GM23248 (cell line): ENCODE results near the gene HECTD1. TPM values are rescaled to one million over a fixed set of nuclear protein-coding genes. Genes with fewer than 3 reads are reported as not detected.
A peak's percentile ranks its signal among the peaks of the same experiment; 100 is the strongest.
"Not testable (repeated sequence)": the region's sequence is repeated elsewhere in the genome, so short reads cannot be mapped to it uniquely, and the experiment has no call there.

Source experiments
- DNase-seq: peaks from one replicate; pipeline ENCODE4 v3.0.0-alpha.2; 2015
- H2AFZ ChIP-seq: fragments of 200-600 bp; sonication (generic); 2 replicates; pipeline ENCODE4 v1.6.1; 2016; ENCODE audit warnings: antibody characterized with exemption
- H3F3A ChIP-seq: fragments of 200-600 bp; sonication (generic); 2 replicates; pipeline ENCODE4 v1.6.1; 2016; ENCODE audit warnings: mild to moderate bottlenecking, antibody characterized with exemption, mixed run types; ENCODE audit not compliant: insufficient read depth
- H3K27ac ChIP-seq: fragments of 200-600 bp; sonication (generic); 2 replicates; pipeline ENCODE4 v1.5.1; 2016; ENCODE audit warnings: mild to moderate bottlenecking
- H3K27me3 ChIP-seq: fragments of 200-600 bp; sonication (generic); replicated peaks from 2 replicates; pipeline ENCODE4 v1.6.1; 2016; ENCODE audit warnings: mild to moderate bottlenecking; ENCODE audit not compliant: insufficient read depth
- H3K36me3 ChIP-seq: fragments of 200-600 bp; sonication (generic); 2 replicates; pipeline ENCODE4 v1.6.1; 2016; ENCODE audit warnings: low read depth, mild to moderate bottlenecking
- H3K4me1 ChIP-seq: fragments of 200-600 bp; sonication (generic); 2 replicates; pipeline ENCODE4 v1.6.1; 2016; ENCODE audit warnings: mild to moderate bottlenecking; ENCODE audit not compliant: insufficient read depth
- H3K4me2 ChIP-seq: fragments of 200-600 bp; sonication (generic); one replicate; pipeline ENCODE4 v1.6.1; 2016; ENCODE audit warnings: mild to moderate bottlenecking; ENCODE audit not compliant: unreplicated experiment
- H3K4me3 ChIP-seq: fragments of 200-600 bp; sonication (generic); 2 replicates; pipeline ENCODE4 v1.5.1; 2016; ENCODE audit warnings: mild to moderate bottlenecking
- H3K79me2 ChIP-seq: fragments of 200-600 bp; sonication (generic); 2 replicates; pipeline ENCODE4 v1.6.1; 2016; ENCODE audit warnings: mild to moderate bottlenecking; ENCODE audit not compliant: insufficient read depth
- H3K9ac ChIP-seq: fragments of 200-600 bp; sonication (generic); 2 replicates; pipeline ENCODE4 v1.6.1; 2016; ENCODE audit warnings: mild to moderate bottlenecking
- H3K9me2 ChIP-seq: fragments of 200-600 bp; sonication (generic); 2 replicates; pipeline ENCODE4 v1.6.1; 2016; ENCODE audit warnings: mixed run types, mild to moderate bottlenecking, moderate library complexity; ENCODE audit not compliant: insufficient read depth
- H3K9me3 ChIP-seq: fragments of 200-600 bp; sonication (generic); one replicate; pipeline ENCODE4 v1.6.1; 2017; ENCODE audit warnings: low read depth
- H4K20me1 ChIP-seq: fragments of 200-600 bp; sonication (generic); 2 replicates; pipeline ENCODE4 v1.6.0; 2016; ENCODE audit not compliant: insufficient read depth
- EZH2 ChIP-seq: fragments of 200-600 bp; sonication (generic); IDR thresholded peaks from 2 replicates; pipeline ENCODE4 v1.6.1; 2018; ENCODE audit warnings: antibody characterized with exemption, mild to moderate bottlenecking; ENCODE audit not compliant: insufficient read depth, poor library complexity, severe bottlenecking
- EZH2phosphoT487 ChIP-seq: fragments of 200-600 bp; sonication (generic); IDR thresholded peaks from 2 replicates; pipeline ENCODE4 v1.6.1; 2018; ENCODE audit warnings: antibody characterized with exemption, moderate library complexity, mild to moderate bottlenecking, low read depth; ENCODE audit not compliant: insufficient read depth
- WGBS, 2 experiments: methylation state at CpG; one replicate each; pipeline ENCODE4 v1.1.6; 2015 to 2017; ENCODE audit warnings: low lambda C conversion rate in 2 of 2, low coverage in 1 of 2; ENCODE audit errors: missing lambda C conversion rate in 2 of 2; 5-methylcytosine and 5-hydroxymethylcytosine counted together
- in situ Hi-C: fragments of 300-500 bp; cut with MboI; formaldehyde crosslinking; loops from 2 replicates; pipeline ENCODE4 v1.15.0; 2020
- polyA plus RNA-seq: library from polyadenylated mRNA; unstranded; fragments of >200 nt; fragmentation: Nextera tagmentation; extraction: Ambion mirVana; gene quantifications from 2 replicates; pipeline ENCODE4 v1.2.1, GENCODE V29; 2016
- total RNA-seq: library from RNA; depleted of rRNA; stranded (reverse); fragments of >200 nt; shearing (Covaris generic); gene quantifications from 2 replicates; pipeline ENCODE4 v1.2.3, GENCODE V29; 2014

The HECTD1 gene
- total and polyA plus RNA-seq, 2 experiments from 2014 or later = 44.5 to 145 TPM

DNA sequence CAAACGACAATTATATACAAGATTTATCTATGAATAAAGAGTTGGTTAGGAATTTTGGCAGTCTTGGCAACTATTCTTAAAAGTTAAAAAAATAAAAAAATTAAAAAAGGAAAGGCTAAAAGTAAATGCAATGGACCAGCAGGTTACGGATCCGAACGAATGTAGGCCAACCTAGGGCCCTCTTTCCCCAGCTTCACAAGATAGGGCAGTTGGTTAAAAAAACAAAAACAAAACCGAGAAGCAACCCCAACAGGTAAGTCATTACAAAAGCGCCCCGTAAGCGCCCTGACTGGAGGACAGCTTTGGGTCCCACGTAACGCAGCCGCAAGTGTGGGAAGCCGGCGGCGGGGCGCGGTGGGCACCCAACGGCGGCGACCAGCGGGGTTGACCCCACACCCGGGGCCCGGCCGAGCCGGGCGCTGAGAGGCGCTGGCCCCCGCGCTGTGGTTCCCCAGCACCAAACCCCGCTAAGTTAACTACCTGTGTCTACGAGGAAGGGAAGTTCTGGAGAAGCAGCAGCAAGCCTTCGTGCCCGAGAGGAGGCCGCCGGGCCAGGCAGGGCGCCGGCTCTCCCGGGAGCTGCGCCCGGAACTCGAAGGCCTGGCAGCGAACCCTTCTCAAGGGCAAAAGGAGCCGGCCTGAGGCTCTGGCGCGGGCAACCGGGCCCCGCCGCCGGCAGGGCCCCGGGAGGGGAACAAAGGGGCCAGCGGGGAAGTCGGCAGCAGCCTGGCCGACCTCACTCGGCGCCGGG, 882 bp downstream of the HECTD1 start:
- Histone ChIP-seq H2AFZ (peak overlapping the region; percentile 40), H3K4me1 (peaks cover 18% of the 10 kb centered on the region), H4K20me1 (no peaks in the 10 kb centered on the region), H3K9ac (peak overlapping the region; percentile 97), H3K36me3 (peaks cover 5% of the 10 kb centered on the region; the same call in 1 of the 2 replicates), H3K4me2 (peak overlapping the region; percentile 90), H3K4me3 (peak overlapping the region; percentile 81), H3K27ac (peak overlapping the region; percentile 97), H3K79me2 (peaks cover 55% of the 10 kb centered on the region), H3K27me3 (no peaks in the 10 kb centered on the region), H3K9me3 (no peaks in the 10 kb centered on the region), H3K9me2 (no peaks in the 10 kb centered on the region), H3F3A (peaks cover 24% of the 10 kb centered on the region)
- no peak for TF ChIP-seq EZH2phosphoT487
- no peak for TF ChIP-seq EZH2
- peak; percentile 66 for DNase-seq
- WGBS, 2 experiments = 1 to 2% methylated on average over 46 to 51 of the region's 55 CpGs
- in situ Hi-C loops = no loop called here

DNA sequence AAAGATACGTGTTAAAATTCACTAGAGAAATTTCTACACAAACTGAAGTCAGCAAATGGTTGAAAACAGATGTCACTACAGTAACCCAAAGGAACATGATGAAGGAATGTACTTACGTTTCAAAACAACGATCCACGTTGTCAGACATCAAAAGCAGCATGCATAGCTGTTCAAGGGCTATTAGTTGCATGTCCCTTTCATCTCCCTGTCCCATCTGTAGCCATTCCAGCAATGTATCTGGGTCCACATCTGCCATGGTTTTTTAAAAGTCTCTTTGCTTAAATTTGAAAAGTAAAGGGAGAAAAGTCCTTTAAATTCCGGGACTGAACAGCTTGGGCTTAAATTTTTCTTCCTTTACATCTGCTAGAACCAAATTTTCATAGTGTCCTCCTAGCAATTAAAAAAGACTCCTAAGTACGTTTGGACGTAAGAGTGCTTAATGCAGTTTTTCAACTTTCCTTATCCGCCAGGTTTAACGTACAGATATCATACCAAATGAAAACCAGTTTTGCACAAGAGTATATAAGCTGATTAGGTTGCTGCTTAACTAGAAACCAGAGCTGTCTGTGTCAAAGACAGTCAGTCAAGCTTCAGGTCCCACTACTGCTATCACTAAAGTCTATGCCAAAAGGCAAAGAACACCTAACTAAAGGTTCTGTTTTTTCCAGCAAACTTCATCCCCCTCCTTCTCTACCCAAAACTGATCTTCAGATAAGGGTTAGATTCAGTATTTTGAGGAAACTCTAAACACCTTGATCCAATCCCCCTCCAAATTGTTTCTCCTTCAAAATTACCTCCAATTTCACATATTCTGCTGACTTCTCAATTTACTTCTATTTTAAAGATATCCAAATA, 1.7 kb downstream of the HECTD1 start:
- peaks cover 24% of the 10 kb centered on the region for H3F3A ChIP-seq
- 8% methylated on average over 9 of the region's 9 CpGs for WGBS, 2 experiments
- TF ChIP-seq EZH2phosphoT487 (no peak), EZH2 (no peak)
- peak overlapping the region; percentile 97 for H3K9ac ChIP-seq
- H3K36me3 ChIP-seq = peaks cover 10% of the 10 kb centered on the region; the same call in 1 of the 2 replicates
- peak; percentile 88 for DNase-seq
- peaks cover 63% of the 10 kb centered on the region for H3K79me2 ChIP-seq
- H3K27ac ChIP-seq = peak overlapping the region; percentile 97
- H4K20me1 ChIP-seq = no peaks in the 10 kb centered on the region
- peak overlapping the region; percentile 90 for H3K4me2 ChIP-seq
- H3K9me2 ChIP-seq = no peaks in the 10 kb centered on the region
- peak overlapping the region; percentile 81 for H3K4me3 ChIP-seq
- in situ Hi-C loops = no loop called here
- no peaks in the 10 kb centered on the region for H3K9me3 ChIP-seq
- H3K27me3 ChIP-seq = no peaks in the 10 kb centered on the region
- peaks cover 18% of the 10 kb centered on the region for H3K4me1 ChIP-seq
- H2AFZ ChIP-seq = no peak overlapping the region

GRCh38 chr14:31204593-31205534, 2.7 kb downstream of the HECTD1 start:
- Histone ChIP-seq H3K79me2 (peaks cover 73% of the 10 kb centered on the region), H3K36me3 (peaks cover 10% of the 10 kb centered on the region; the same call in 1 of the 2 replicates), H3K9ac (peak overlapping the region; percentile 97), H3K9me3 (no peaks in the 10 kb centered on the region), H3K4me2 (peak overlapping the region; percentile 90), H3K4me1 (peaks cover 18% of the 10 kb centered on the region), H3K27me3 (no peaks in the 10 kb centered on the region), H2AFZ (no peak overlapping the region), H3F3A (peaks cover 28% of the 10 kb centered on the region), H4K20me1 (no peaks in the 10 kb centered on the region), H3K4me3 (peak overlapping the region; percentile 81), H3K27ac (peak overlapping the region; percentile 97), H3K9me2 (no peaks in the 10 kb centered on the region)
- TF ChIP-seq EZH2phosphoT487 (no peak), EZH2 (no peak)
- 23 to 29% methylated on average over 3 of the region's 3 CpGs for WGBS, 2 experiments
- in situ Hi-C loops = no loop called here
- DNase-seq = peak; percentile 44

DNA sequence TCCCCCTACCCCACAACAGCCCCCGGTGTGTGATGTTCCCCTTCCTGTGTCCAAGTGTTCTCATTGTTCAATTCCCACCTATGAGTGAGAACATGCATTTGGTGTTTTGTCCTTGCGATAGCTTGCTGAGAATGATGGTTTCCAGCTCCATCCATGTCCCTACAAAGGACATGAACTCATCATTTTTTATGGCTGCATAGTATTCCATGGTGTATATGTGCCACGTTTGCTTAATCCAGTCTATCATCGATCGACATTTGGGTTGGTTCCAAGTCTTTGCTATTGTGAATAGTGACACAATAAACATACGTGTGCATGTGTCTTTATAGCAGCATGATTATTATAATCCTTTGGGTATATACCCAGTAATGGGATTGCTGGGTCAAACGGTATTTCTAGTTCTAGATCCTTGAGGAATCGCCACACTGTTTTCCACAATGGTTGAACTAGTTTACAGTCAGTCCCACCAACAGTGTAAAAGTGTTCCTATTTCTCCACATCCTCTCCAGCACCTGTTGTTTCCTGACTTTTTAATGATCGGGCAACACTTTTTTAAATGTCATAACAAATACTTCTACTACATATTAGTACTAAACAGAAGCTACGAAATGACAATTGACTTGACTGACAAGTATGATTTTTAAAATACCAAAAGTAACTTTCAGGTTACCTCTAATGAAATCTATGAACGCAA, 3.5 kb downstream of the HECTD1 start:
- H3K9ac ChIP-seq, H3K36me3 ChIP-seq, H3K9me2 ChIP-seq, H3K9me3 ChIP-seq, H2AFZ ChIP-seq, H4K20me1 ChIP-seq, H3K27me3 ChIP-seq, DNase-seq, in situ Hi-C loops, H3K4me3 ChIP-seq: not testable (repeated sequence)
- Histone ChIP-seq H3K4me1 (peaks cover 17% of the 10 kb centered on the region), H3K79me2 (peaks cover 81% of the 10 kb centered on the region), H3K4me2 (peak overlapping the region; percentile 90), H3K27ac (0 out of 2 replicates have a peak overlapping the region, but pooled peaks have one; percentile 97), H3F3A (peaks cover 24% of the 10 kb centered on the region)
- 96 to 99% methylated on average over 10 to 11 of the region's 11 CpGs for WGBS, 2 experiments
